Body of pancreas (tissue), 4 donors: Measurements from ENCODE around the gene NDUFV1.
"Not testable (repeated sequence)": the region's sequence is repeated elsewhere in the genome, so short reads cannot be mapped to it uniquely, and the experiment has no call there.

Source experiments
- POLR2A ChIP-seq, 3 donors: fragments of 450-650 bp; IDR thresholded peaks; one replicate each; pipeline ENCODE4 v1.6.1; 2016; ENCODE audit warnings: antibody characterized with exemption in 3 of 3, mild to moderate bottlenecking in 2 of 3
- TF ChIP-seq, protein P1 (sequence below), 7 experiments: fragments of 450-650 bp in 4 of 7; fragments of 200-600 bp in 3 of 7; sonication (generic) in 3 of 7; IDR thresholded peaks; one replicate each; pipeline ENCODE4 v1.5.1; 2016 to 2019; ENCODE audit warnings: antibody characterized with exemption in 7 of 7

DNA sequence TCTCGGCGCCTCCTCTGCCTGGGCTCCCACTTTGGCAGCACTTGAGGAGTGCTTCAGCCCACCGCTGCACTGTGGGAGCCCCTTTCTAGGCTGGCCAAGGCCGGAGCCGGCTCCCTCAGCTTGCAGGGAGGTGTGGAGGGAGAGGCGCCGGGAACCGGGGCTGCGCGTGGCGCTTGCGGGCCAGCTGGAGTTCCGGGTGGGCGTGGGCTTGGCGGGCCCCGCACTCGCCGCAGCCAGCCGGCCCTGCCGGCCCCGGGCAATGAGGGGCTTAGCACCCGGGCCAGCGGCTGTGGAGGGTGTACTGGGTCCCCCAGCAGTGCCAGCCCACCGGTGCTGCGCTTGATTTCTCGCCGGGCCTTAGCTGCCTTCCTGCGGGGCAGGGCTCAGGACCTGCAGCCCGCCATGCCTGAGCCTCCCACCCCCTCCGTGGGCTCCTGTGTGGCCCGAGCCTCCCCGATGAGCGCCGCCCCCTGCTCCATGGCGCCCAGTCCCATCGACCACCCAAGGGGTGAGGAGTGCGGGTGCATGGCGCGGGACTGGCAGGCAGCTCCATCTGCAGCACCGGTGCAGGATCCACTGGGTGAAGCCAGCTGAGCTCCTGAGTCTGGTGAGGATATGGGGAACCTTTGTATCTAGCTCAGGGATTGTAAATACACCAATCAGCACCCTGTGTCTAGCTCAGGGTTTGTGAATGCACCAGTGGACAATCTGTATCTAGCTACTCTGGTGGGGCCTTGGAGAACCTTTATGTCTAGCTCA, 12.3 kb downstream of the NDUFV1 start:
- TF ChIP-seq POLR2A (IDR thresholded peaks at IDR 0.05) = not testable (repeated sequence)
- TF ChIP-seq, protein P1, sequence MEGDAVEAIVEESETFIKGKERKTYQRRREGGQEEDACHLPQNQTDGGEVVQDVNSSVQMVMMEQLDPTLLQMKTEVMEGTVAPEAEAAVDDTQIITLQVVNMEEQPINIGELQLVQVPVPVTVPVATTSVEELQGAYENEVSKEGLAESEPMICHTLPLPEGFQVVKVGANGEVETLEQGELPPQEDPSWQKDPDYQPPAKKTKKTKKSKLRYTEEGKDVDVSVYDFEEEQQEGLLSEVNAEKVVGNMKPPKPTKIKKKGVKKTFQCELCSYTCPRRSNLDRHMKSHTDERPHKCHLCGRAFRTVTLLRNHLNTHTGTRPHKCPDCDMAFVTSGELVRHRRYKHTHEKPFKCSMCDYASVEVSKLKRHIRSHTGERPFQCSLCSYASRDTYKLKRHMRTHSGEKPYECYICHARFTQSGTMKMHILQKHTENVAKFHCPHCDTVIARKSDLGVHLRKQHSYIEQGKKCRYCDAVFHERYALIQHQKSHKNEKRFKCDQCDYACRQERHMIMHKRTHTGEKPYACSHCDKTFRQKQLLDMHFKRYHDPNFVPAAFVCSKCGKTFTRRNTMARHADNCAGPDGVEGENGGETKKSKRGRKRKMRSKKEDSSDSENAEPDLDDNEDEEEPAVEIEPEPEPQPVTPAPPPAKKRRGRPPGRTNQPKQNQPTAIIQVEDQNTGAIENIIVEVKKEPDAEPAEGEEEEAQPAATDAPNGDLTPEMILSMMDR (IDR thresholded peaks at IDR 0.05) = not testable (repeated sequence)
